CD4-positive, alpha-beta T cell (primary cell): ENCODE results near the gene TMEM242. TPM values are rescaled to one million over a fixed set of nuclear protein-coding genes. Genes with fewer than 3 reads are reported as not detected.

Source experiments
- ATAC-seq: fragments of 200-7000 bp; cut with Tn5 transposase; one replicate; pipeline ENCODE4 v1.10.0; 2022; ENCODE audit warnings: mild to moderate bottlenecking; ENCODE audit not compliant: poor library complexity
- CTCF ChIA-PET: fragments of 350-600 bp; sonication (Branson Sonifier 250); formaldehyde crosslinking; loops from one replicate; lab custom pipeline; 2021; ENCODE audit warnings: antibody characterized with exemption, inconsistent platforms; lab: Charles Lee
- POLR2A ChIA-PET: fragments of 350-600 bp; sonication (Branson Sonifier 250); formaldehyde crosslinking; loops from one replicate; lab custom pipeline; 2021; ENCODE audit warnings: antibody characterized with exemption, inconsistent platforms; lab: Charles Lee
- DNase-seq, 14 experiments: peaks; one replicate each; pipeline ENCODE4 v3.0.0-alpha.2; 2013 to 2020; ENCODE audit warnings: mixed read lengths in 2 of 14
- H3K27ac ChIP-seq, 2 donors: one replicate each; pipeline versions ENCODE4 v1.5.1 to v1.7.0; 2013; ENCODE audit warnings: low read length in 2 of 2, low read depth in 1 of 2, mild to moderate bottlenecking in 1 of 2
- H3K27me3 ChIP-seq, 2 experiments: 1 replicate in 1 of 2; 2 replicates in 1 of 2; pipeline versions ENCODE4 v1.6.1 to v1.7.0; 2013; ENCODE audit warnings: low read length in 2 of 2, control low read depth in 1 of 2, mild to moderate bottlenecking in 1 of 2, moderate library complexity in 1 of 2; ENCODE audit not compliant: insufficient read depth in 2 of 2, control insufficient read depth in 1 of 2
- H3K36me3 ChIP-seq: one replicate; pipeline ENCODE4 v1.6.1; 2013; ENCODE audit warnings: low read length, control low read depth; ENCODE audit not compliant: insufficient read depth
- H3K4me1 ChIP-seq: one replicate; pipeline ENCODE4 v1.6.1; 2013; ENCODE audit warnings: low read length, control low read depth; ENCODE audit not compliant: insufficient read depth
- H3K4me3 ChIP-seq: one replicate; pipeline ENCODE4 v1.5.1; 2013; ENCODE audit warnings: mild to moderate bottlenecking, low read length, moderate library complexity
- H3K9me3 ChIP-seq, 2 experiments: 1 replicate in 1 of 2; 2 replicates in 1 of 2; pipeline versions ENCODE4 v1.6.1 to v1.7.0; 2013; ENCODE audit warnings: low read length in 2 of 2, mild to moderate bottlenecking in 2 of 2, control low read depth in 1 of 2, moderate library complexity in 1 of 2; ENCODE audit not compliant: control insufficient read depth in 1 of 2, insufficient read depth in 1 of 2
- H3K27ac Mint-ChIP-seq: one replicate; pipeline ENCODE4 v1.8.0; 2020; ENCODE audit warnings: mixed read lengths
- H3K27me3 Mint-ChIP-seq: one replicate; pipeline ENCODE4 v1.8.0; 2021; ENCODE audit warnings: mixed read lengths
- H3K36me3 Mint-ChIP-seq: one replicate; pipeline ENCODE4 v1.8.0; 2021; ENCODE audit warnings: low read depth, mixed read lengths
- H3K4me1 Mint-ChIP-seq: one replicate; pipeline ENCODE4 v1.8.0; 2021; ENCODE audit warnings: low read depth, mixed read lengths
- H3K4me3 Mint-ChIP-seq: one replicate; pipeline ENCODE4 v1.8.0; 2020; ENCODE audit warnings: mild to moderate bottlenecking, mixed read lengths
- H3K9me3 Mint-ChIP-seq: one replicate; pipeline ENCODE4 v1.8.0; 2020; ENCODE audit warnings: mixed read lengths
- CTCF ChIP-seq: fragments of 200-600 bp; IDR thresholded peaks from one replicate; pipeline ENCODE4 v1.8.0; 2022; ENCODE audit warnings: antibody characterized with exemption, mild to moderate bottlenecking
- intact Hi-C, 2 experiments: fragments of 100-400 bp; cut with DNase I in 1 of 2; cut with micrococcal nuclease in 1 of 2; formaldehyde crosslinking; loops; one replicate each; pipeline versions ENCODE4 v1.15.1 to v1.9.0; 2023 to 2025; cut with DNase I, micrococcal nuclease
- total RNA-seq, 174 experiments: library from RNA in 2 of 174; stranded (reverse) in 2 of 174; gene quantifications; one replicate each; pipeline ENCODE4 v1.2.3 and lab custom pipeline; 2021 to 2026

The TMEM242 gene
- total RNA-seq, 2 experiments from 2014 or later, result 13.6 to 15.6 TPM

DNA sequence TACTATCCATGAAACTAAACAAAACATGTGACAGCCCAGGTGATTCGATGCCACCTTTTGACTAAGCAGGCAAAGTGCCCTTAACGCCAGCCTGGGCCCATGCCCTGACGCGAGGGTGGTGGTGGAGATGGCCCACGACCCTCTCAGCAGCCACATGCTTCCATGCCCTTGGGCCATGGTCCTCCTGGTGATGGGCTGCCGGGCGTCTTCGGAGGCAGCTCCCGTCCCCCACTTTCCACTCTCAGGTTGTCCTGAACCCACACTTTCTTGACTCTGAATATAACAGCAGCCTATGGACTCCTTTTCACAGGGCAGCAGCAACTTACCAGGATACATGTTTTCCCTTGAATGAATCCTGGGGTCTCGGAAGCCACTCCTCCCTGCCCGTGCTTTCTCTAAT is 33.6 kb downstream of the TMEM242 start:
- Histone ChIP-seq H3K27me3 (no peaks in the 10 kb centered on the region), H3K4me3 (no peak overlapping the region), H3K4me1 (peaks cover 6% of the 10 kb centered on the region), H3K36me3 (peaks cover 23% of the 10 kb centered on the region), H3K27ac (no peak overlapping the region), H3K9me3 (no peaks in the 10 kb centered on the region)
- DNase-seq, result no peak
- Mint-ChIP-seq H3K4me3 (no peak overlapping the region), H3K4me1 (peaks cover 16% of the 10 kb centered on the region), H3K27me3 (no peaks in the 10 kb centered on the region), H3K27ac (no peak overlapping the region), H3K36me3 (peaks cover 35% of the 10 kb centered on the region), H3K9me3 (no peaks in the 10 kb centered on the region)
- TF ChIP-seq CTCF, result no peak
- POLR2A ChIA-PET, result no interaction called here
- intact Hi-C loops, result no loop called here
- ATAC-seq, result no peak
- CTCF ChIA-PET, result no interaction called here

GRCh38 chr6:157288575-157288974 is 34.7 kb downstream of the TMEM242 start:
- CTCF ChIA-PET, result no interaction called here
- intact Hi-C loops, result no loop called here
- POLR2A ChIA-PET, result interaction anchor here (0.6 kb wide), 1 partner anchor 391 kb away, joined by 3 read pairs; no protein-coding TSS in a partner anchor
- DNase-seq (no peak), ATAC-seq (no peak)
- Mint-ChIP-seq H3K4me3 (no peak overlapping the region), H3K27ac (no peak overlapping the region), H3K4me1 (peaks cover 16% of the 10 kb centered on the region), H3K9me3 (no peaks in the 10 kb centered on the region), H3K27me3 (no peaks in the 10 kb centered on the region), H3K36me3 (peaks cover 35% of the 10 kb centered on the region)
- Histone ChIP-seq H3K27ac (no peak overlapping the region), H3K27me3 (no peaks in the 10 kb centered on the region), H3K9me3 (no peaks in the 10 kb centered on the region), H3K36me3 (peaks cover 23% of the 10 kb centered on the region), H3K4me1 (peaks cover 6% of the 10 kb centered on the region), H3K4me3 (no peak overlapping the region)
- TF ChIP-seq CTCF, result no peak

- no peaks in the 10 kb centered on the region for H3K9me3 ChIP-seq
- H3K4me3 ChIP-seq, result no peak overlapping the region
- no peak overlapping the region for H3K27ac Mint-ChIP-seq
- ChIA-PET POLR2A (no interaction called here), CTCF (no interaction called here)
- peaks cover 12% of the 10 kb centered on the region for H3K4me1 Mint-ChIP-seq
- DNase-seq (no peak), ATAC-seq (no peak)
- H3K27me3 Mint-ChIP-seq, result no peaks in the 10 kb centered on the region
- no peak for TF ChIP-seq CTCF
- H3K9me3 Mint-ChIP-seq, result no peaks in the 10 kb centered on the region
- H3K27ac ChIP-seq, result no peak overlapping the region
- intact Hi-C loops, result no loop called here
- peaks cover 6% of the 10 kb centered on the region for H3K4me1 ChIP-seq
- no peaks in the 10 kb centered on the region for H3K27me3 ChIP-seq
- no peak overlapping the region for H3K4me3 Mint-ChIP-seq
- peaks cover 31% of the 10 kb centered on the region for H3K36me3 Mint-ChIP-seq
- peaks cover 23% of the 10 kb centered on the region for H3K36me3 ChIP-seq
Measured at GRCh38 chr6:157287923-157288322, 35.4 kb downstream of the TMEM242 start.
